C4-2B (cell line): ENCODE measurements around the gene NUP214.

Experiments
- ZFX ChIP-seq: fragments of 450-650 bp; IDR thresholded peaks from 2 replicates; pipeline ENCODE4 v1.6.1; 2017
- TF ChIP-seq, protein P1 (sequence below): fragments of 450-650 bp; conservative IDR thresholded peaks from 2 replicates; pipeline ENCODE4 v1.5.1; 2017; ENCODE audit warnings: mild to moderate bottlenecking

DNA sequence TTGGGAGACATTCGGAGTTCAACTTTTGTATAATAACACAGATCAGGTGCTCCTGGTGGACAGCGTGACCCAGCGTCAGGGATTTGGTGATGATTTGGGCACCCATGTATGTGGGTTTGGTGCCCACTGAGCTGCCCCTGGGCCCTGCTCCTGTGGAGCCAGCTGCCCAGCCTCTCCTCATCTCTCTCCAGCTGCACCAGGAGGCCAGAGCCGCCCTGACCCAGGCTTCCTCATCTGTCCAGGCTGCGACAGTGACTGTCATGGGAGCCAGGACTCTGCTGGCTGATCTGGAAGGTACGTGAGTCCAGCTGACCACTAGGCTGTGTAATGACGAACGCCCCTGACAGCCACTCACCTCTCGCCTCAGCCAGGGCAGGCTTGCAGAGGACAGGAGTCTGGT is 43.5 kb upstream of the NUP214 start:
- TF ChIP-seq, protein P1, sequence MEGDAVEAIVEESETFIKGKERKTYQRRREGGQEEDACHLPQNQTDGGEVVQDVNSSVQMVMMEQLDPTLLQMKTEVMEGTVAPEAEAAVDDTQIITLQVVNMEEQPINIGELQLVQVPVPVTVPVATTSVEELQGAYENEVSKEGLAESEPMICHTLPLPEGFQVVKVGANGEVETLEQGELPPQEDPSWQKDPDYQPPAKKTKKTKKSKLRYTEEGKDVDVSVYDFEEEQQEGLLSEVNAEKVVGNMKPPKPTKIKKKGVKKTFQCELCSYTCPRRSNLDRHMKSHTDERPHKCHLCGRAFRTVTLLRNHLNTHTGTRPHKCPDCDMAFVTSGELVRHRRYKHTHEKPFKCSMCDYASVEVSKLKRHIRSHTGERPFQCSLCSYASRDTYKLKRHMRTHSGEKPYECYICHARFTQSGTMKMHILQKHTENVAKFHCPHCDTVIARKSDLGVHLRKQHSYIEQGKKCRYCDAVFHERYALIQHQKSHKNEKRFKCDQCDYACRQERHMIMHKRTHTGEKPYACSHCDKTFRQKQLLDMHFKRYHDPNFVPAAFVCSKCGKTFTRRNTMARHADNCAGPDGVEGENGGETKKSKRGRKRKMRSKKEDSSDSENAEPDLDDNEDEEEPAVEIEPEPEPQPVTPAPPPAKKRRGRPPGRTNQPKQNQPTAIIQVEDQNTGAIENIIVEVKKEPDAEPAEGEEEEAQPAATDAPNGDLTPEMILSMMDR: no peak
- TF ChIP-seq ZFX: no peak
